Lung (tissue), 12 donors: ENCODE data around the gene DTNA. TPM values are rescaled to one million over a fixed set of nuclear protein-coding genes. Genes with fewer than 3 reads are reported as not detected.

Experiments
- ATAC-seq: fragments of 200-7000 bp; cut with Tn5 transposase; one replicate; pipeline ENCODE4 v1.9.1; 2020; ENCODE audit warnings: moderate number of reproducible peaks; ENCODE audit not compliant: insufficient read depth, low FRiP score
- DNase-seq, 3 donors: peaks; one replicate each; pipeline ENCODE4 v3.0.0-alpha.2; 2013 to 2017
- H3K27ac ChIP-seq, 2 donors: one replicate each; pipeline ENCODE4 v1.5.1; 2013; ENCODE audit warnings: mild to moderate bottlenecking in 2 of 2, moderate library complexity in 2 of 2, control low read depth in 1 of 2, inconsistent platforms in 1 of 2, low read depth in 1 of 2, low read length in 1 of 2
- H3K27me3 ChIP-seq, 3 donors: one replicate each; pipeline ENCODE4 v1.5.1; 2013; ENCODE audit warnings: low read length in 2 of 3; ENCODE audit not compliant: control insufficient read depth in 3 of 3, insufficient read depth in 3 of 3
- H3K36me3 ChIP-seq, 4 donors: one replicate each; pipeline ENCODE4 v1.5.1; 2013; ENCODE audit warnings: low read length in 4 of 4, mild to moderate bottlenecking in 1 of 4, moderate library complexity in 1 of 4; ENCODE audit not compliant: control insufficient read depth in 4 of 4, insufficient read depth in 4 of 4
- H3K4me1 ChIP-seq, 5 donors: one replicate each; pipeline ENCODE4 v1.5.1; 2013; ENCODE audit warnings: low read length in 5 of 5, mild to moderate bottlenecking in 2 of 5, moderate library complexity in 1 of 5; ENCODE audit not compliant: control insufficient read depth in 5 of 5, insufficient read depth in 5 of 5
- H3K4me3 ChIP-seq: one replicate; pipeline ENCODE4 v1.5.1; 2013; ENCODE audit warnings: mild to moderate bottlenecking, control low read depth, moderate library complexity
- H3K9ac ChIP-seq, 2 donors: one replicate each; pipeline ENCODE4 v1.5.1; 2013; ENCODE audit warnings: low read length in 2 of 2, control low read depth in 1 of 2; ENCODE audit not compliant: insufficient read depth in 1 of 2
- H3K9me3 ChIP-seq, 4 donors: one replicate each; pipeline ENCODE4 v1.5.1; 2013; ENCODE audit warnings: low read length in 3 of 4, mild to moderate bottlenecking in 1 of 4, moderate library complexity in 1 of 4; ENCODE audit not compliant: control insufficient read depth in 4 of 4, insufficient read depth in 3 of 4
- CTCF ChIP-seq: IDR thresholded peaks from 2 replicates; pipeline ENCODE4 v1.5.1; 2012; ENCODE audit warnings: mild to moderate bottlenecking; ENCODE audit errors: control extremely low read depth, extremely low read depth
- WGBS, 2 donors: extraction: QIAGEN DNeasy Blood & Tissue Kit; methylation state at CpG; one replicate each; pipeline ENCODE4 v1.1.7; 2013; 5-methylcytosine and 5-hydroxymethylcytosine counted together
- polyA plus RNA-seq, 2 donors: library from polyadenylated mRNA; stranded (reverse); fragments of 200-250 nt; gene quantifications; one replicate each; pipeline ENCODE4 v1.2.1, GENCODE V29; 2013
- total RNA-seq, 2 donors: library from RNA; depleted of rRNA in 1 of 2; stranded (reverse); fragments of >200 nt in 1 of 2; gene quantifications; one replicate each; pipeline ENCODE4 v1.2.1, GENCODE V29; 2014 to 2021
- donor health status: control.
- donor health status: control.
- donor health status: Bipolar disorder and iron deficiency.
- donor health status: healthy.
- donor health status: DM: yes; HTN: yes; CAD: no.

Gene DTNA
- total and polyA plus RNA-seq, 4 donors, result 5.0 to 23.8 (median 12.9) TPM

GRCh38 chr18:34841891-34842290 lies 131.8 kb downstream of the DTNA start:
- H3K36me3 ChIP-seq, result no peaks in the 10 kb centered on the region
- no peak overlapping the region for H3K27ac ChIP-seq
- no peak for TF ChIP-seq CTCF
- H3K9ac ChIP-seq, result no peak overlapping the region
- H3K4me1 ChIP-seq, result peaks cover 2 to 19% (median 7%) of the 10 kb centered on the region in 5 donors
- no peaks in the 10 kb centered on the region for H3K27me3 ChIP-seq
- no peaks in the 10 kb centered on the region for H3K9me3 ChIP-seq
- DNase-seq (no peak), ATAC-seq (no peak)
- no peak overlapping the region for H3K4me3 ChIP-seq

GRCh38 chr18:34844072-34844471 lies 134.0 kb downstream of the DTNA start:
- ATAC-seq (no peak), DNase-seq (no peak)
- Histone ChIP-seq H3K4me3 (no peak overlapping the region), H3K27me3 (no peaks in the 10 kb centered on the region), H3K36me3 (peaks cover 0 to 4% (median 0%) of the 10 kb centered on the region in 4 donors), H3K9me3 (no peaks in the 10 kb centered on the region), H3K9ac (no peak overlapping the region), H3K27ac (no peak overlapping the region), H3K4me1 (peaks cover 0 to 11% (median under 1%) of the 10 kb centered on the region in 5 donors)
- 87 to 89% methylated on average over 1 of the region's 1 CpG for WGBS, 2 donors
- TF ChIP-seq CTCF, result no peak

GRCh38 chr18:34844732-34845459 lies 134.8 kb downstream of the DTNA start:
- 51 to 68% methylated on average over 5 of the region's 5 CpGs for WGBS, 2 donors
- Histone ChIP-seq H3K27ac (no peak overlapping the region), H3K4me3 (no peak overlapping the region), H3K27me3 (no peaks in the 10 kb centered on the region), H3K4me1 (peaks cover 0 to 13% (median 0%) of the 10 kb centered on the region in 5 donors), H3K36me3 (peaks cover 0 to 4% (median 0%) of the 10 kb centered on the region in 4 donors), H3K9me3 (no peaks in the 10 kb centered on the region), H3K9ac (no peak overlapping the region)
- no peak for DNase-seq
- no peak for TF ChIP-seq CTCF
- ATAC-seq, result no peak

GRCh38 chr18:34847408-34847807 lies 137.3 kb downstream of the DTNA start:
- Histone ChIP-seq H3K9ac (no peak overlapping the region), H3K4me1 (peaks cover 0 to 17% (median 0%) of the 10 kb centered on the region in 5 donors), H3K4me3 (no peak overlapping the region), H3K9me3 (no peaks in the 10 kb centered on the region), H3K27ac (no peak overlapping the region), H3K27me3 (no peaks in the 10 kb centered on the region), H3K36me3 (peaks cover 0 to 15% (median 2%) of the 10 kb centered on the region in 4 donors)
- ATAC-seq (no peak), DNase-seq (no peak)
- no peak for TF ChIP-seq CTCF
